Endothelial cell of umbilical vein (primary cell): Measurements from ENCODE around the gene TCP11. TPM values are rescaled to one million over a fixed set of nuclear protein-coding genes. Genes with fewer than 3 reads are reported as not detected.

Source experiments
- BruUV-seq: library from RNA; stranded (reverse); fragments of 400-500 nt; replicated peaks from 2 replicates; lab custom pipeline; 2021; lab: Mats Ljungman, UMichigan
- CTCF ChIA-PET: fragments of 300-600, 350-600 bp; sonication (Branson Sonifier 250); formaldehyde crosslinking; loops from one replicate; lab custom pipeline; 2021; ENCODE audit warnings: antibody characterized with exemption, inconsistent platforms; lab: Charles Lee
- POLR2A ChIA-PET: fragments of 300-600, 350-600 bp; sonication (Branson Sonifier 250); formaldehyde crosslinking; loops from one replicate; lab custom pipeline; 2021; ENCODE audit warnings: antibody characterized with exemption, inconsistent platforms; lab: Charles Lee
- DNase-seq: peaks from one replicate; pipeline ENCODE4 v3.0.0-alpha.2; 2011; ENCODE audit warnings: low read depth, low spot score
- FAIRE-seq: peaks from 2 replicates; lab custom pipeline; 2011; peaks lifted over from hg19 to GRCh38; lab: Jason Lieb, UNC
- H2AFZ ChIP-seq: 2 replicates; pipeline ENCODE4 v1.6.0; 2012; ENCODE audit warnings: low read depth, low read length, control low read depth, inconsistent platforms
- H3K27ac ChIP-seq: 2 replicates; pipeline ENCODE4 v1.5.1; 2011; ENCODE audit warnings: low read depth, mild to moderate bottlenecking, control low read depth, low read length, moderate library complexity; ENCODE audit not compliant: insufficient read depth
- H3K27me3 ChIP-seq, 2 experiments: 2 replicates each; pipeline versions ENCODE4 v1.6.0 to v1.6.1; 2011; ENCODE audit warnings: low read length in 2 of 2, mixed read lengths in 1 of 2; ENCODE audit not compliant: control insufficient read depth in 2 of 2, insufficient read depth in 2 of 2
- H3K36me3 ChIP-seq, 2 experiments: 2 replicates in 1 of 2; 3 replicates in 1 of 2; pipeline ENCODE4 v1.5.1; 2011; ENCODE audit warnings: low read length in 2 of 2, mild to moderate bottlenecking in 1 of 2, moderate library complexity in 1 of 2; ENCODE audit not compliant: control insufficient read depth in 2 of 2, insufficient read depth in 2 of 2; ENCODE audit errors: extremely low read depth in 1 of 2
- H3K4me1 ChIP-seq: 3 replicates; pipeline ENCODE4 v1.5.1; 2011; ENCODE audit warnings: mild to moderate bottlenecking, low read length; ENCODE audit not compliant: control insufficient read depth, insufficient read depth; ENCODE audit errors: extremely low read depth
- H3K4me2 ChIP-seq: 2 replicates; pipeline ENCODE4 v1.6.1; 2011; ENCODE audit warnings: low read length, control low read depth, mixed read lengths; ENCODE audit not compliant: insufficient read depth
- H3K4me3 ChIP-seq, 3 experiments: fragments of 200-600 bp in 1 of 3; sonication (generic), shearing (Covaris generic) in 1 of 3; replicated peaks in 1 of 3; 2 replicates each; pipeline ENCODE4 v1.5.1; 2011 to 2016; ENCODE audit warnings: control low read depth in 3 of 3, low read length in 3 of 3, mild to moderate bottlenecking in 2 of 3, inconsistent platforms in 1 of 3, low read depth in 1 of 3, moderate library complexity in 1 of 3; ENCODE audit not compliant: insufficient read depth in 1 of 3
- H3K79me2 ChIP-seq: 2 replicates; pipeline ENCODE4 v1.6.0; 2012; ENCODE audit warnings: low read length, inconsistent platforms; ENCODE audit not compliant: control insufficient read depth, insufficient read depth
- H3K9ac ChIP-seq: replicated peaks from 2 replicates; pipeline ENCODE3; 2011; ENCODE audit warnings: low read length, control low read depth; ENCODE audit not compliant: insufficient read depth; ENCODE audit errors: extremely low read depth
- H3K9me1 ChIP-seq: replicated peaks from 3 replicates; pipeline ENCODE4 v1.6.0; 2011; ENCODE audit warnings: mild to moderate bottlenecking, low read length; ENCODE audit not compliant: control insufficient read depth, insufficient read depth; ENCODE audit errors: extremely low read depth
- H3K9me3 ChIP-seq: replicated peaks from 2 replicates; pipeline ENCODE4 v1.5.1; 2012; ENCODE audit warnings: low read length, inconsistent platforms; ENCODE audit not compliant: control insufficient read depth, insufficient read depth
- H4K20me1 ChIP-seq: replicated peaks from 2 replicates; pipeline ENCODE3; 2011; ENCODE audit warnings: mild to moderate bottlenecking, low read length; ENCODE audit not compliant: control insufficient read depth, insufficient read depth; ENCODE audit errors: extremely low read depth
- CTCF ChIP-seq, 2 donors: IDR thresholded peaks; 1 replicate in 1 of 2; 2 replicates in 1 of 2; pipeline ENCODE4 v1.5.1; 2011; ENCODE audit warnings: low read length in 2 of 2, mild to moderate bottlenecking in 2 of 2, moderate library complexity in 2 of 2, control low read depth in 1 of 2, inconsistent platforms in 1 of 2, low read depth in 1 of 2; ENCODE audit not compliant: insufficient read depth in 1 of 2; ENCODE audit errors: extremely low read depth in 1 of 2
- EZH2 ChIP-seq: IDR thresholded peaks from 2 replicates; pipeline ENCODE4 v1.6.1; 2012; ENCODE audit warnings: borderline replicate concordance, low read depth, mild to moderate bottlenecking, moderate library complexity, low read length, inconsistent platforms; ENCODE audit not compliant: severe bottlenecking
- FOS ChIP-seq: IDR thresholded peaks from 2 replicates; pipeline ENCODE4 v1.6.1; 2011; ENCODE audit warnings: mild to moderate bottlenecking, low read length, moderate library complexity, borderline replicate concordance; ENCODE audit not compliant: insufficient read depth
- GATA2 ChIP-seq: IDR thresholded peaks from 2 replicates; pipeline ENCODE4 v1.7.0; 2011; ENCODE audit warnings: low read depth, mild to moderate bottlenecking, moderate library complexity, mixed read lengths, low read length; ENCODE audit not compliant: insufficient read length, insufficient read depth
- JUN ChIP-seq: IDR thresholded peaks from 2 replicates; pipeline ENCODE4 v1.6.1; 2011; ENCODE audit warnings: borderline replicate concordance, low read depth; ENCODE audit not compliant: insufficient read length, insufficient read depth
- MAX ChIP-seq: IDR thresholded peaks from 2 replicates; pipeline ENCODE4 v1.6.1; 2011; ENCODE audit not compliant: insufficient read depth, insufficient read length
- POLR2A ChIP-seq: IDR thresholded peaks from 2 replicates; pipeline ENCODE4 v1.6.1; 2012; ENCODE audit warnings: low read depth, mild to moderate bottlenecking, control low read depth, low read length
- POLR2AphosphoS5 ChIP-seq: IDR thresholded peaks from 2 replicates; pipeline ENCODE4 v1.6.1; 2012; ENCODE audit warnings: low read depth, mild to moderate bottlenecking, control low read depth, low read length, moderate library complexity; ENCODE audit not compliant: insufficient read depth
- dilution Hi-C: fragments of 300-500 bp; cut with MboI; formaldehyde crosslinking; loops from one replicate; pipeline ENCODE4 v1.15.0; 2019; ENCODE audit warnings: low sequenced_read_pairs; ENCODE audit not compliant: extremely low pct_ligation_motif_present
- intact Hi-C: fragments of 100-400 bp; cut with micrococcal nuclease; formaldehyde crosslinking; loops from one replicate; pipeline ENCODE4 v1.10.0; 2022
- polyA plus RNA-seq, 4 experiments: library from polyadenylated mRNA; depleted of rRNA in 3 of 4; stranded (reverse) in 3 of 4; unstranded in 1 of 4; fragments of >200 nt; gene quantifications; 2 replicates each; pipeline versions ENCODE4 v1.2.1 to v1.2.3, GENCODE V29; 2011 to 2012; ENCODE audit warnings: missing spikeins in 1 of 4
- total RNA-seq: library from RNA; stranded (reverse); gene quantifications from 2 replicates; pipeline ENCODE4 v1.2.3, GENCODE V29; 2021

TCP11 gene
- total and polyA plus RNA-seq, 2 donors (not counting 3 experiments of a cell fraction or from before 2014, with no cell fraction given): 0.18 TPM; not detected in 1

DNA sequence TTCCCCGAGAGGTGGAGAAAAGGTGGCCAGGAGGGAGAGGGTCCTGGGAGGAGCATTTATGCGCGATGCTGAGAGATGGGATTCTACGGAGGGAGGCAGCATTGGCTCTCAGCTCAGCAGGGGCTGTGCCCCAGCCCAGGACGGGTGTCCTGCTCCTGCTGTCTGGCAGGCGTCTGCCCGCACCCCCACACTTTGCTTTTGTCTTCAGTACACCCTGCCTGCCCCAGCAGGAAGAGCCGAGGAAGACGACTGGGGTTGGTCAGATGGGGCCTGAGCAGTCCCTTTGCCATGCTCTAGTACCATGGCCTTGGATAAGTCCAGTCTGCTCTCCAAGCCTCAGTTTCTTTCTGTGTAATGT lies 68.5 kb downstream of the TCP11 start:
- no peak for FAIRE-seq
- Histone ChIP-seq H2AFZ (no peak overlapping the region), H3K27me3 (no peaks in the 10 kb centered on the region), H3K4me2 (no peak overlapping the region), H3K9me1 (no peaks in the 10 kb centered on the region), H3K79me2 (no peaks in the 10 kb centered on the region), H3K27ac (no peak overlapping the region), H4K20me1 (no peaks in the 10 kb centered on the region), H3K9ac (no peak overlapping the region), H3K4me1 (no peaks in the 10 kb centered on the region), H3K9me3 (no peaks in the 10 kb centered on the region), H3K4me3 (no peak overlapping the region), H3K36me3 (peaks cover 2 to 11% of the 10 kb centered on the region in 2 experiments)
- no TSS peak for BruUV-seq
- POLR2A ChIA-PET: no interaction called here
- TF ChIP-seq POLR2A: no peak
- CTCF ChIA-PET: interaction anchor here (1.5 kb wide), 1 partner anchor 86 kb away, joined by 5 read pairs; no protein-coding TSS in a partner anchor
- intact Hi-C loops (no loop called here), dilution Hi-C loops (no loop called here)
- DNase-seq: no peak

DNA sequence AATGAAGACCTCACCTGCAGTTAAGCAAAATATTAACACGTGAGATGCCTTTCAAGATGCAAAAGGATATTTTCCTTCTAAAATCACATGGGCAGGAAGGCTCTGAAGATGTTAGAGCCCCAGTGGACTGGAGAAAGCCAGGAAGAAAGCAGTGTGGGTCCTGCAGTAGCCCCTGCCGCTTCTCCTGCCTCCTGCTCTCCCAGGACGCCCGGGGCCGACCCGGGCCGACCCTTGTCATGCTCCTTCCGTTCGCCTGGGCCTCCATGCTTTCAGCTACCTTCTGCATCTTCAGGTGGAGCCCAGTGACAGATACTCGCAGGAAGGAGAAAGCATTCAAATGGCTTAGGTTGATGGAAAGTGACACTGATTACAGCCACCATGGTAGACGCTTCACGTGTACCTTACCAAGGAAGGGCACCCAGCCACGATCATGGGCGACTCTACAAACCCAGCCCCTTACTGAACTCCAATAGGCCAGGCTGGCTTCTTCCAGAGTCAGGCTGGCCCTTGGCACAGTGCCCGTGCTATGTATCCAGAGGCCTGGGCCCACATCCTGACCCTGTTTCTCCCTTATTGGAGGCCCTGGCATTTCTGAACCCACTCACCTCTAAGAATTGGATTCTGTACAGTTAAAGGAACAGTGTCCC lies 69.0 kb downstream of the TCP11 start:
- intact Hi-C loops: no loop called here
- CTCF ChIA-PET: interaction anchor here (1.5 kb wide), 1 partner anchor 85 kb away, joined by 5 read pairs; no protein-coding TSS in a partner anchor
- no peak overlapping the region for H2AFZ ChIP-seq
- no peak overlapping the region for H3K4me2 ChIP-seq
- peaks cover 2 to 10% of the 10 kb centered on the region in 2 experiments for H3K36me3 ChIP-seq
- H3K27me3 ChIP-seq: no peaks in the 10 kb centered on the region
- H3K9me1 ChIP-seq: no peaks in the 10 kb centered on the region
- TF ChIP-seq EZH2 (no peak), JUN (no peak), POLR2AphosphoS5 (no peak), CTCF (IDR thresholded peaks at IDR 0.05; ENCODE audit: extremely low read depth in 1 of 2, insufficient read depth in 1 of 2, low read depth in 1 of 2, low read length in 2 of 2) (no peak), FOS (no peak), POLR2A (no peak), GATA2 (no peak), MAX (no peak)
- no peaks in the 10 kb centered on the region for H4K20me1 ChIP-seq
- DNase-seq (peak; percentile 23), FAIRE-seq (peak; percentile 58)
- dilution Hi-C loops: no loop called here
- H3K9ac ChIP-seq: no peak overlapping the region
- no peaks in the 10 kb centered on the region for H3K4me1 ChIP-seq
- no peaks in the 10 kb centered on the region for H3K79me2 ChIP-seq
- no peak overlapping the region for H3K27ac ChIP-seq
- BruUV-seq: no TSS peak
- POLR2A ChIA-PET: no interaction called here
- no peaks in the 10 kb centered on the region for H3K9me3 ChIP-seq
- H3K4me3 ChIP-seq: no peak overlapping the region
